HG03196 (cell line): ENCODE measurements around the gene ATP13A2.

Experiments used
- ATAC-seq: cut with Tn5 transposase; IDR thresholded peaks from one replicate; pipeline ENCODE4 v1.9.1; 2021; ENCODE audit not compliant: unreplicated experiment

The ATP13A2 gene

GRCh38 chr1:16980473-16981268 lies 31.1 kb downstream of the ATP13A2 start, which contains the start of gene MFAP2:
Gene MFAP2 (minus strand): TSS chr1:16980620. CDS start chr1:16978273, 2,347 bp downstream.
- ATAC-seq = no peak

GRCh38 chr1:16979475-16980327 lies 32.0 kb downstream of the ATP13A2 start:
- ATAC-seq = no peak

GRCh38 chr1:16978567-16979474 lies 32.9 kb downstream of the ATP13A2 start:
- no peak for ATAC-seq

GRCh38 chr1:16978139-16978538 lies 33.6 kb downstream of the ATP13A2 start:
- ATAC-seq = no peak

- no peak for ATAC-seq
Observed at GRCh38 chr1:16977377-16977776, 34.4 kb downstream of the ATP13A2 start.

GRCh38 chr1:16976966-16977365 lies 34.8 kb downstream of the ATP13A2 start:
- no peak for ATAC-seq

GRCh38 chr1:16975838-16976237 lies 35.9 kb downstream of the ATP13A2 start:
- ATAC-seq = no peak

GRCh38 chr1:16975211-16975610 lies 36.5 kb downstream of the ATP13A2 start:
- ATAC-seq = no peak

GRCh38 chr1:16973215-16973614 lies 38.5 kb downstream of the ATP13A2 start:
- no peak for ATAC-seq

- no peak for ATAC-seq
Observed at GRCh38 chr1:16972189-16972895, 39.4 kb downstream of the ATP13A2 start.

- ATAC-seq = no peak
Observed at GRCh38 chr1:16971341-16972188, 40.2 kb downstream of the ATP13A2 start.

- no peak for ATAC-seq
Observed at GRCh38 chr1:16970132-16970910, 41.4 kb downstream of the ATP13A2 start.

- no peak for ATAC-seq
Observed at GRCh38 chr1:16969651-16970050, 42.1 kb downstream of the ATP13A2 start.

- no peak for ATAC-seq
Observed at GRCh38 chr1:16969057-16969611, 42.6 kb downstream of the ATP13A2 start.

- ATAC-seq = no peak
Observed at GRCh38 chr1:16968372-16968771, 43.4 kb downstream of the ATP13A2 start.

- no peak for ATAC-seq
Observed at GRCh38 chr1:16967962-16968361, 43.8 kb downstream of the ATP13A2 start.

GRCh38 chr1:16967095-16967575 lies 44.6 kb downstream of the ATP13A2 start:
- ATAC-seq = no peak

GRCh38 chr1:16966282-16966681 lies 45.4 kb downstream of the ATP13A2 start:
- ATAC-seq = no peak
